HL-60 (cell line): ENCODE measurements around the gene AQP1.

Experiments
- DNase-seq, 2 experiments: peaks; one replicate each; pipeline ENCODE4 v3.0.0-alpha.2; 2010 to 2020; ENCODE audit warnings: low read depth in 1 of 2, low spot score in 1 of 2
- H3K27ac ChIP-seq: fragments of 250-450 bp; sonication (Bioruptor Pico); replicated peaks from 2 replicates; pipeline ENCODE4 v1.5.1; 2020; ENCODE audit warnings: mild to moderate bottlenecking, moderate library complexity
- H3K27me3 ChIP-seq: fragments of 250-450 bp; sonication (Bioruptor Pico); 2 replicates; pipeline ENCODE4 v1.5.1; 2021; ENCODE audit warnings: mild to moderate bottlenecking, moderate library complexity; ENCODE audit not compliant: insufficient read depth, poor library complexity, severe bottlenecking
- H3K4me3 ChIP-seq: replicated peaks from 2 replicates; pipeline ENCODE4 v1.5.1; 2011; ENCODE audit warnings: mild to moderate bottlenecking, control low read depth, low read length; ENCODE audit not compliant: insufficient read depth
- GABPA ChIP-seq: IDR thresholded peaks from 2 replicates; pipeline ENCODE4 v1.6.1; 2012; ENCODE audit warnings: low read depth
- POLR2AphosphoS5 ChIP-seq: IDR thresholded peaks from 2 replicates; pipeline ENCODE4 v1.6.1; 2012; ENCODE audit warnings: low read depth
- SPI1 ChIP-seq: IDR thresholded peaks from 2 replicates; pipeline ENCODE4 v1.6.1; 2012; ENCODE audit warnings: low read depth, mild to moderate bottlenecking, borderline replicate concordance
- TF ChIP-seq, protein P1 (sequence below): IDR thresholded peaks from one replicate; pipeline ENCODE4 v1.5.1; 2011; ENCODE audit warnings: low read length, control low read depth, inconsistent platforms; ENCODE audit not compliant: insufficient read depth
- TF ChIP-seq, protein P2 (sequence below): IDR thresholded peaks from 2 replicates; pipeline ENCODE4 v1.6.1; 2012; ENCODE audit warnings: low read depth; ENCODE audit not compliant: insufficient replicate concordance

AQP1 gene

DNA sequence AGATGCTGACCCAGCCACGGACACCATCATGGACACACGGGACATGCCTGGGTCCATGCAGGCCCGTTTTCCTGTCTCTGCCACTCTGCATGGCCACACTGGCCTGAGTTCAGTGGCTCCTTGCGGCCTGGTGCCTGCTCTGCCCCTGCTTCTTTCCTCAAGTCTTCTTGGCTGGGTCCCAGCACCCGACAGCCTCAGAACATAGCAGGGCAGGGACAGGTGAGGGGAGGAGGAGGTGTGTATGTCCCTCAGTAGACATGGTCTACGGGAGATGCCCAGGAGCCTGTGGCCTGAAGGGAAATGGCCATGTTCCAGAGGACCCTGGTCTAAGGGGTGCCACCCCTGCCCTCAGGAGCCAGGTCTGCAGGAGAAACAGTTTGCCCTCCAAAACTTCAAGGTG is 2.2 kb upstream of the AQP1 start:
- Histone ChIP-seq H3K27me3 (no peaks in the 10 kb centered on the region), H3K4me3 (no peak overlapping the region), H3K27ac (no peak overlapping the region)
- DNase-seq = no peak
- TF ChIP-seq GABPA = no peak
- TF ChIP-seq, protein P1, sequence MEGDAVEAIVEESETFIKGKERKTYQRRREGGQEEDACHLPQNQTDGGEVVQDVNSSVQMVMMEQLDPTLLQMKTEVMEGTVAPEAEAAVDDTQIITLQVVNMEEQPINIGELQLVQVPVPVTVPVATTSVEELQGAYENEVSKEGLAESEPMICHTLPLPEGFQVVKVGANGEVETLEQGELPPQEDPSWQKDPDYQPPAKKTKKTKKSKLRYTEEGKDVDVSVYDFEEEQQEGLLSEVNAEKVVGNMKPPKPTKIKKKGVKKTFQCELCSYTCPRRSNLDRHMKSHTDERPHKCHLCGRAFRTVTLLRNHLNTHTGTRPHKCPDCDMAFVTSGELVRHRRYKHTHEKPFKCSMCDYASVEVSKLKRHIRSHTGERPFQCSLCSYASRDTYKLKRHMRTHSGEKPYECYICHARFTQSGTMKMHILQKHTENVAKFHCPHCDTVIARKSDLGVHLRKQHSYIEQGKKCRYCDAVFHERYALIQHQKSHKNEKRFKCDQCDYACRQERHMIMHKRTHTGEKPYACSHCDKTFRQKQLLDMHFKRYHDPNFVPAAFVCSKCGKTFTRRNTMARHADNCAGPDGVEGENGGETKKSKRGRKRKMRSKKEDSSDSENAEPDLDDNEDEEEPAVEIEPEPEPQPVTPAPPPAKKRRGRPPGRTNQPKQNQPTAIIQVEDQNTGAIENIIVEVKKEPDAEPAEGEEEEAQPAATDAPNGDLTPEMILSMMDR = no peak
- TF ChIP-seq POLR2AphosphoS5 = no peak
- TF ChIP-seq SPI1 = no peak
- TF ChIP-seq, protein P2, sequence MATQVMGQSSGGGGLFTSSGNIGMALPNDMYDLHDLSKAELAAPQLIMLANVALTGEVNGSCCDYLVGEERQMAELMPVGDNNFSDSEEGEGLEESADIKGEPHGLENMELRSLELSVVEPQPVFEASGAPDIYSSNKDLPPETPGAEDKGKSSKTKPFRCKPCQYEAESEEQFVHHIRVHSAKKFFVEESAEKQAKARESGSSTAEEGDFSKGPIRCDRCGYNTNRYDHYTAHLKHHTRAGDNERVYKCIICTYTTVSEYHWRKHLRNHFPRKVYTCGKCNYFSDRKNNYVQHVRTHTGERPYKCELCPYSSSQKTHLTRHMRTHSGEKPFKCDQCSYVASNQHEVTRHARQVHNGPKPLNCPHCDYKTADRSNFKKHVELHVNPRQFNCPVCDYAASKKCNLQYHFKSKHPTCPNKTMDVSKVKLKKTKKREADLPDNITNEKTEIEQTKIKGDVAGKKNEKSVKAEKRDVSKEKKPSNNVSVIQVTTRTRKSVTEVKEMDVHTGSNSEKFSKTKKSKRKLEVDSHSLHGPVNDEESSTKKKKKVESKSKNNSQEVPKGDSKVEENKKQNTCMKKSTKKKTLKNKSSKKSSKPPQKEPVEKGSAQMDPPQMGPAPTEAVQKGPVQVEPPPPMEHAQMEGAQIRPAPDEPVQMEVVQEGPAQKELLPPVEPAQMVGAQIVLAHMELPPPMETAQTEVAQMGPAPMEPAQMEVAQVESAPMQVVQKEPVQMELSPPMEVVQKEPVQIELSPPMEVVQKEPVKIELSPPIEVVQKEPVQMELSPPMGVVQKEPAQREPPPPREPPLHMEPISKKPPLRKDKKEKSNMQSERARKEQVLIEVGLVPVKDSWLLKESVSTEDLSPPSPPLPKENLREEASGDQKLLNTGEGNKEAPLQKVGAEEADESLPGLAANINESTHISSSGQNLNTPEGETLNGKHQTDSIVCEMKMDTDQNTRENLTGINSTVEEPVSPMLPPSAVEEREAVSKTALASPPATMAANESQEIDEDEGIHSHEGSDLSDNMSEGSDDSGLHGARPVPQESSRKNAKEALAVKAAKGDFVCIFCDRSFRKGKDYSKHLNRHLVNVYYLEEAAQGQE = no peak

DNA sequence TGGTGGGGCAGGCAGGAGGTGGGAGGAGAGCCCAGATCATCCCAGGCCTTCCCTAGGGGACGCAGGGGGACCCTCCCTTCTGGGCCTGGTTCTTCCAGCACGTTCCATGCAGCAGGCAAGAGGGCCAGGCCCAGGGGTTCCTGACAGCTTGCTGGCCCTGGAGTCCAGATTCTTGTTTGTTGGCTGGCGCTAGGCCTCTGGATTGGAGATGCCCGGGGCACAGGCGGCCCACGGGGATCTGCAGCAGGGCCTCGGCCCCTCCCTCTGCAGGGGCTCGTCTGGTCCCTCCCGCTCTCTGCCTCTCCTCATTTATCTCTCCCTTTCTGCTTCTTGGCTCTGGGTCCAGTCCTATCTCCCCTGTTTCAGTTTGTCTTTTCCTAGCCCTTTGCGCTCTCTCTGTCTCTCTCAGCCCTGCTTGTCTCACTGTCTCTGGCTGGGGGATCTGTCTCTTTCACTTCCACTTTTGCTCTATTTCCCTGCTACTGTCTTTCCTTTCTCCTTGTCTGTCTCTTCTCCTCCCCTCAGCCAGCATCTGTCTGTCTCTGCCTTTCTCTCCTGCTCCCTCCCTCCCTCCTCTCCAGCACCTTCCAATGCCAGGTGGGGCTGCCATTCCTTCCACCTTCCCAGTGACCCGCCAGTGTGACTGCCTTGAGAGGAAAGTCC is 1.1 kb upstream of the AQP1 start:
- Histone ChIP-seq H3K27ac (no peak overlapping the region), H3K4me3 (no peak overlapping the region), H3K27me3 (no peaks in the 10 kb centered on the region)
- DNase-seq = no peak
- TF ChIP-seq POLR2AphosphoS5 = no peak
- TF ChIP-seq, protein P1 = no peak
- TF ChIP-seq SPI1 = no peak
- no peak for TF ChIP-seq GABPA
- TF ChIP-seq, protein P2 = no peak

DNA sequence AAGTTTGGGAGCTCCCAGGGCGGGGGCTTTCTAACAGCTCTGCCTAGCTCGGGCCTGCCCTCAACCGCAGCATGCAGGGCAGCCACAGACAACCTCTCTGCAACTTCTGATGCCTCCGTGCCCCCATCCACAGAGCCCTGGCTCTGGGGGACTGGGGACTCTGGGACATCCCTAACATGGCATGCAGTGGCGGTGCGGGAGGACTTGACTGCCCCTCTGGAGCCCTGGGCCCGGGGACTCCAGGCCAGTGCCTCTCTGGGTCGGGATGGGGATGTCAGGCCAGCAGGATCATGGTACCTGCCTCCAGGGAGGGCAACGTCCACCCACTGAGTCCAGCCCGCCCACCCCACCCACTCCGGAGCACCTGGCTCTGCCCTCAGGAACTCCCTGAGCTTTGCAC is 520 bp upstream of the AQP1 start:
- H3K27ac ChIP-seq = no peak overlapping the region
- H3K4me3 ChIP-seq = no peak overlapping the region
- H3K27me3 ChIP-seq = no peaks in the 10 kb centered on the region
- TF ChIP-seq GABPA (no peak), POLR2AphosphoS5 (no peak), SPI1 (no peak)
- TF ChIP-seq, protein P1 = no peak
- TF ChIP-seq, protein P2 = no peak
- no peak for DNase-seq
